Erythroblast (primary cell): Measurements from ENCODE around the gene CBX4.
A peak's percentile ranks its signal among the peaks of the same experiment; 100 is the strongest.

Experiments
- DNase-seq, 2 experiments: peaks; one replicate each; lab custom pipeline; 2025; lab: John Stamatoyannopoulos, UW
- GATA1 ChIP-seq: IDR thresholded peaks from 2 replicates; pipeline ENCODE4 v1.6.1; 2011; ENCODE audit warnings: low read depth, mild to moderate bottlenecking, control low read depth, low read length, moderate library complexity
- POLR2A ChIP-seq: IDR thresholded peaks from 2 replicates; pipeline ENCODE4 v1.6.1; 2011; ENCODE audit warnings: mild to moderate bottlenecking, low read length

Gene CBX4

DNA sequence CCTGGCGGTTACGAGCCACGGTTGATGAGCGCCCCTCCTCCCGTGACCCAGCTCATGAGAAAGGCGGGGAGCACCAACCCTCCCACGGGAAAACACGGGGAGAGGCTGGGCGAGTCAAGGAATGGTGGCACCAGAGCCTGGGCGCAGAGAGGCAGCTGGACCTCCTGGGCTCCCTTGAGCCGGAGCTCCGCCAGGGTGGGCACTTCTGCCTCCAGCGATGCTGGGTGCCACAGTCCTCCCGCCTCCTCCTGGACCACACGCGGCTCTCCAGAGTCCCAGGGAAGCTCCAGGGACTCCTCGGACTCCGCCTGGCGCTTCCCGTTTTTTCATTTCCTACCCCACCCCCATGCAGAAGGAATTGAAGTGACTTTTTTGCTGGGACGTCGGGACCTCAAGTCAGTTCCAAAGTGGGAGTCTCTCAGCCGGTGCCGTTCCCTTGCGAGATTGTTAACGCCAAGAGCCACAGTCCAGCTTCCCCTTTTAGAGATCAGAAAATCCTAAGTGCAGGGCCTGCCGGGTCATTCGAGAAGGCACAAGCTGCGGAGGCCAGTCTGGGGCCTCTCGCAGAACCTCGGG, 35.7 kb downstream of the CBX4 start:
- no peak for DNase-seq
- TF ChIP-seq POLR2A = no peak
- TF ChIP-seq GATA1 = no peak

DNA sequence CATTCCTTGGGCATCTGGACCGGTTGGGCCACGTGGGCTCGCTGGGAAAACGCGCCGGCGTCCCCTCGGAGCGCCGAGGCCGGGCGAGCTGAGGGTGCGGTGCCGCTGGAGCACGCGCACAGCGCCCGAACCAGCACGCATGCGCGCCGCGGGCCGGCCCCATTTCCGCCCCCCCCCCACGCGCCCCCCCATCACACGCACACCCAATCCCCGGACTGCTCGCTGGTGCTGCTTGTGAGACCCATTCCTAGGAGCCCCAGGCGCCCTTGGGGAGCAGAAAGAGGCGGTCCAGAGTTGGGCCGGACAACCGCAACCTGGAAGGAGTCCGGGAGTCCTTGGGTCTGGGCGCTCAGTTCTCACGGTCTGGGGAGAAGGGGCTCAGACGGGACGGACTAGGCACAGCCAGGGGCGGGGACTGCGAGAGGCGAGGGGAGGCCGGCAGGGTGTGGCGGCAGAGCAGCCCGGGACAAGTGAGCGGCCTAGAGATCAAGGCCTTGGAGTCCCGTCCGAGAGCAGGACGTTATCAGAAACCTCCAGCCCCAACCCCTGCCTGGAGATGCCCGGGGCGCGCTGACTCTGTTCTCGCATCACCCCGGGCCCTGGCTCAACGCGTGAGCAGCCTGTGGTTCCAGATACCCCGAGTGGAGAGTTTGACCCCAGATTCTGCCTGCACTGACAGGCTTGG, 36.4 kb downstream of the CBX4 start:
- no peak for TF ChIP-seq GATA1
- TF ChIP-seq POLR2A = no peak
- peak; percentile 82 to 91 for DNase-seq

DNA sequence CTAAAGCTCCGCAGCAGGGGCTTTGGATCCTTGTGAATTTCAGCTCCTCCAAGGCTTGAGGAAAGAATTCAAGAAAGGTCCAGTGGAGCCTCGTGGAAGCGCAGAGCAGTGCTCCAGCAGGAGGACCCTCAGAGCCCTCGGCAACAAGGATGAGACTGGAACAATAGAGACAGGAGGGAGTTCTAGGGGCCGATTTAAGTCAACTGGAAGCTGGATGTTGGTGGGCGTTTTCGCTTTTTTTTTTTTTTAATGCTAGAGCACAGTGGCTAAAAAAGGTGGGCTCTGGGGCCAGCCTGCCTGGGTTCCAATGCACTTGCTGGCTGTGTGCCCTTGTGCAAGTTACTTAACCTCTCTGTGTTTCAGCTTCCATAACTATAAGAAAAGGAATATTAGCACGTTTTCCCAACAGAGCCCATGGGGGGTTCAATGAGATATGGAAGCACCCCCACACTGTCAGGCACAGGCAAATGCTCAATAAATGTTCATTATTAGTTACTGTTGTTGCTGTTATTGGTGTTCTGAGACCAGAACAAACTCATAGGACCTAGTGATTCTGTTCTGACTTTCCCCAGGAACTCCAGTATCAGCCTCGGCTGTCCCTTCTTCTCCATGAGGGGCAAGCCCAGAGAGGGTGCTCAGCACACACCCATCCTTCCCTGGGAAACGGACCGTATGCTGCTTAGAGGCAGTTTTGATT, 37.1 kb downstream of the CBX4 start:
- DNase-seq = no peak
- TF ChIP-seq POLR2A (no peak), GATA1 (no peak)

DNA sequence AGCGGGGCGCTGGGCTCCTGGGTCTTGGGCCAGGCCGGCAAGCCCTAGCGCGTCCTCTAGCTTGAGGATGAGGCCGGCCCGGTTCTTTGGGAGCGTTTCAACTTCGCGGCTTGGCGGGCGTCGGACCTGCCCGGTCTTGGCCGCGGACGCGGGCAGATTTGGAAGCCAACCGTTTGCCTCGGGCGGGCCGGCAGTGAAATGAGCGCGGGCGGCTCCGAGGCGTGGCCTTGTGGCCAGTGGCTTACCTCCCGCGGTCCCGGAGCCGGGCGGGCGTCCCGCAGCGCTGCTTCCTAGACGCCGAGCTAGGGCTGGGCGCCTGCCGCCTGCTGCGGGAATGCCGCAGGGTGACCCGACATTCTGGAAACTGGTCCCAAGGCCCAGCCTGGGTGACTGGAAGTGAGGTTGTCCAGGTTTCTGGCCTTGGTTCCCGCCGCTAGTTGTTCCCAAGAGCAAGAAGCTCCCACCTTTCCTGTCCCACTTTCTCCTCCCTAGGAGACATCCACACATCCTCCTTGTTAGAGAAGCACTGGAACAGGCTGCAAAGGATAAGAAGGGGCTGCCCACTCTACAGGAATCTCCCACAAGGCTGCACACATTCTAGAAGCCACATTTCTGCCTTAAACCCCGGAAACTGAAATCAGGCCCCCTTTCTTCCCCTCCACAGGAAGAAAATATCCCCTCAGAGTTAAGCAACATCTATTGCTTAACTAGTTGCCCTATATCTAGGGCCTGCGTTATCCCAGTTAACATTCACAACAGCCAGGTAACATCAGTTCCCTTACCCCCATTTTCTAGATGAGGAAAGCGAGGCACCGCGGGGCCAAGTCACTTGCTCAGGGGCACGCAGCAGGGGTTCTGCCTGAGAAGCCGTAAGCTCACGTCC, 37.8 kb downstream of the CBX4 start:
- TF ChIP-seq GATA1 (no peak), POLR2A (no peak)
- peak; percentile 35 to 42 for DNase-seq

DNA sequence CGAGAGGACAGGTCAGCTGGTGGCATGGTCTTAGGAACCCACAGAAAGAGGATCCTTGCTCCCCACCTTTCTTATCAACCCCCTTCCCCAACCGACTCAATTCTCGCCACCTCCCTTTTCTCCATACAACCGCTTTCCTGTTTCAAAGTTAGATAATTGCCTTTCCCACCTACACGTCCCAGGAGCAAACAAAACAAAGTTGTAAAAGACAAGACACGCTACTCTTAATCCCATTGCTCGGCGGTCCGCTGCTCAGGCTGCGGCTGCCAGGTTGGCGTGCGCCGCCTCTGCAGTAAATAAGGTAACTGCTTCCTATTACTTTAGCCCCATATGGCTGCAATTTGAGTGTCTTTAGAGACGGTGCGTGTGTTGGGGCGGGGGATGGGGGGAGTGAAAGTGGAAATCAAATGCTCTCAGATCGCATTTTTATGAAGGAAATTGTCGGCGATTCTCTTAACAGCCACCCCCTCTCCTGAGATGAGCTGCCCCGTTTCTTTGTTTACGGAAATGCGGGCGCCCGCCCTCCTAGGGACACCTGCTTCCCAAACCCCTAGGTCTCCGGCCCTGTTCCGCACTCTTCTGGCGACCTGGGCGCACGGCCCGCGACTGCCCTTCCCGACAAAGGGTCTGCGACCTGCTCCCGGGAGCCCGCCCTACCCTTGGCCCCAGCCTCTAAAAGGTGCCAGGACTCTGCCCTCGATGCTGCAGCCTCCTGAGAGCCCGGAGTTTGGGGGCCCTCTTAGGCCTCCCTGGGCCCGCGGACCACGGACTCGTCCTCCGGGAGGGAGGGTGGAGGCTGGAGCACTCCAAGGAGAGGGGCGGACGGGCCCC, 38.7 kb downstream of the CBX4 start:
- TF ChIP-seq POLR2A (no peak), GATA1 (no peak)
- peak; percentile 51 to 62 for DNase-seq

DNA sequence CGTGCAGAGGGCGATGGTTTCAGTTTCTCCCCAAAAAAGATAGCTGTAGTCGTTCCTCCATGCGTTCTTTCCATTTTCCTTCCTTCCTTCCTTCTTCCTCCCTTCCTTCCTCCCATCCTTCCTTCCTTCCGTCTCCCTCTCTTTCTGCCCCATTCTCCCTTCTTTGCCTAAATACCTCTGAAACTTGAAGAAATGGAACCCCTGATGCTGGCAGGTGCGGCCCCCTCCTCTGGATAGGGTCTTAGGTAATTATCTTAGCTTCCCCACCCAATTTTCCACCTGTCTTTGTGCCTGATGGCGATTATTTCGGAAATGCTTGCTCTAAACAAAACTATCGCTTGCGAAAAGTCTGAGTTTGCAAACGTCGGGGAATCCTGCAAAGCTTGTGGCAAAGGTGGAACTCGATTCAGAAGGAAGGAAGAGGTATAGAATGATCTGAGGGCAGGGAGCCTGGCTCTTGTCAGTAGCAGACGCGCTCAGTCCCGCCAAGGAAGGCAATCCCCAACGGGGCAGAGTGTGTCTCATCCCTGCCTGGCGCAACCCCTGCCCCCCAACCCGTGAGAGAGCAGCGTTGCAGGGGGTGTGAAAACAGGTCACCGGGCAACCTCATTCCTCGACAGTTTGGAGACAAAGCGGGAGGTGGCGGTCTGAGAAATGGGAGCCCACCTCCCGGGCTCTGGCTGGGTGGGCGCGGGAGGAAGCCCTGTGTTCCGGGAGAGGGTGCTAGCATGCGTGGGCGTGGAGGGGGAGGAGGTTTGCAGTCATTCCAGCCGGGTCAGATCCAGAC, 39.5 kb downstream of the CBX4 start:
- DNase-seq = no peak
- no peak for TF ChIP-seq GATA1
- TF ChIP-seq POLR2A = no peak

DNA sequence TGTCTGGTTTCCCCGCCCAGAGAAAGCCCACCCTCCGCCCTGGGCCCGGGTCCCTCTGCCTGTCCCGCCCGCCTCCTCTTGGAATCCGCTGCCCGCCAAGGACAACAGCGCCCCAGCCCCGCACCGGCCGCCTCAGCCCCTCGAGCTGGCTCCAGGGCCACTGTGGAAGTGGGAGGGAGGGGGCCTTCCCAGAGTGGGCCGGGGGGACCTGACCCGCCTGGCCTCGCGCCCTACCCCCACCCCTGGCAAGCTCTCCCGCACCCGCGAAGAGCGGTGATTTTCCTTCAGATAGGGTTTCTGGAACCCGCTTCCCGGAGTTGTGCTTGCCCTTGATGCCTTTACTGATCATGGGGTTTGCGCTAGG, 40.1 kb downstream of the CBX4 start:
- peak in 1 of 2 experiments; percentile 40 for DNase-seq
- TF ChIP-seq POLR2A = no peak
- no peak for TF ChIP-seq GATA1

DNA sequence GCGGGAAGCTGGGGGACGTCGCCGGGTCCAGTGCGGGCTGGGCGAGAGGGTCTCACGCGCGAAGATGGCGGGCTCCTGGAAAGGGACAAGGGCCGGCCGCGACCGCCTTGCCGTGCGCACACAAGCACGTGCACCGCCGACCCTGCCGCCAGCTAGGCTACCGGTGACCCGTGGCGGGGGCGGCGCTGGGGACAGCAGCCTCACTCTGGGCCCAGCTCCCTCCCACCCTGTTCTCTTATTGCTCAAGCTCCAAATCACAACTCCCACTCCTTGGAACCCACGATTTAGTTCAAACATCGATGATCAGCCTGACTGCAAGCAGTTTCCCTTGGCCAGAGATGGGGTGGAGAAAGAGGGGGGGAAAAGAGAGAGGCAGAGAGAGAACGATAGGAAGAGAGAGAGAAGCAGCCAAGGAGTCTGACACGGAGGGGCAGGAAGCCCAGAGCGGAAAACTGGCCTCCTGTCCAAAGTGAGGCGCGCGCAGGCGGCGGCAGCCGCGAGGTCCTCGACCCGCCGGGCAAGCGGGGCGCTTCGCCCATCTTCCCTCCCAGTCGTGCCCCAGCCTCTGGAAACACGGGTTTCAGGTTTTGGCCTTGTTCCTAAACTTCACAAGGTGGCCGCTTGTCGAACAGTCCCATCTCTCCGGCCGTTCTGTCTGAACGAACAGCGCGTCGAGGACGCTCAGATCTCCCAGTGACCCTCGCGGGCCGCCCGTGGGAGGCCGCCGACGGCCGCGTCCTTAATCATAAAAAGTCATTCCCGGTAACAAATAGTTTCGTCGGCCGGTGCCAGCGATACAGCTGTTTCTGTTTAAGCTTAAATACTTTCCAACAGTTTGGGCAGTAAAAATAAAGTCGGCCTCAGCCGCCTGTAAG, 40.7 kb downstream of the CBX4 start:
- TF ChIP-seq POLR2A (no peak), GATA1 (no peak)

DNA sequence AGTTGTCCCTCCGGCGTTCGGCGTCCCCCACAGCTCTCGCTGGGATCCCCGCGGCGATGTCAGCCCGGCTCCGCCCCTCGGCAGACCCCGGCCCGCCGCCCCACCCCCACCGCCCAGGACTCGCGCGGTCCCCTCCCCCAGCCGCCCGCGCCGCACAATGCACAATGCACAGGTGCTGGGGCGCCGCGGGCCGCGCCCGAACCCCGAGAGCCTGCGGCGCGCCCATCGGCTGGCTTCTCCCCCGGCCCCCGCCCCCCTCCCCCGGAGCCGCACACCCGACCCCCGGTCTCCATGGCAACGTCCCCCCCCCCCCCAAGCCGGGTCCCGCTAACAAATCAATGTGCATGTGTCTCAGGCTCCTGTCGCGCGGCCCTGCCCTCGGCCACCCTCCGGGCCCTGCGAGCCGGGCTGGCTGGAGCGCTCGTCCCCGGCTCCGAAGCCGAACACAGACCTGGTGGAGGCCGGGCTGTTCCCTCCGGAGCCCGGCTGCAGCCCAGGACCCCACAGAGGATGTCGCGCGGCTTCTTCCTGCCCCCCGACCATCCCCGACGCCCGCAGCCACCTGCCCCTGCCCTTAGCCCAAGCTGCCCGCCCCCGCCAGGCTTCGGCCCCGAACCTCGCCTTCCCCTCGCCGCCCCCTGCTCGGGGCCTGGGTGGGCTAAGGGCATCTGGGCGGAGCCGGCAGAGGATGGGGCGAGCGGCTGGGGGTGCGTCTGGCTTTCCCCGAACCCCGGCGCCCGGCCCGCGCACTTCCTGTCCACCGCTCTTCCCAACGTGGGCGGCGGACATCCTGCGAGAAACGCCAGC, 41.5 kb downstream of the CBX4 start:
- TF ChIP-seq GATA1 (no peak), POLR2A (no peak)
- peak in 1 of 2 experiments; percentile 60 for DNase-seq

More for the DNA sequence above, 40.7 kb downstream of the CBX4 start:
- peak; percentile 29 to 49 for DNase-seq

DNA sequence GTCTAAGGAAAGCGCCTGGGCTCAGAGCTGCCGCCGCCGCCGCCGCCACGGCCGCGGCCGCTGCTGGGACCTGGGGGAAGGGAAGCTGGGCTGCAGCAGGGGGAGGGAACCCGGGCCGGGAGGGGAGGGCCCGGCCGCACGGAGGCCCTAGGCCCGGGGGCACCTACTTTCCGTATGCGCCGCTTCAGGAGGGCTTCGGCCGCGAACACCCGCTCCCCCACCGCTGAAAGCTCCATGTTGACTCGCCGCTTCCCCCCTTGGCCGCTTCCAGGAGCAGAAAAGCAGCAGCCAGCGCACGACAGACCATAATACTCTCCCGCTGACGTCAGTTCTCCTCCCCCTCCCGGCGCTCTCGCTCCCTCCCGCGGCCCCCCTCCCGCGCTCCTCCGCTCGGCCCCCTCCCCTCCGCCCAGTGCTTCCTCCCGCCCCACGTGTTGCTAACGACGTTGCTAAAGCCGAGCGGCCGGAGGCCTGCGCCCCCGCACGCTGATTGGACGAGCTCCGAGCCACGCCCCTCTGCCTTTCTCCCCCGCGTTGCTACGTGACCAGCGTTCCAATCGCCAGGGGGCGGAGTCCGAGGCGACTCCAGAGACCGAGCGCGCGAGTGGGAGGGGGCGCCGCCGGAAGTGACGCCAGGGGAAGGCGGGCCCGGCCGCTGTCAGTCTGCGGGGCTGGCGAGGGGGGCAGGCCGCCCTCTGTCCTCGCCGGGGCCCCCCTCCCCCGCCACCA, 42.3 kb downstream of the CBX4 start, which contains the start of gene CBX8:
Gene CBX8 (minus strand): TSS at position 315 of the 729 bp plus-strand sequence. CDS start 79 bp downstream, at position 236.
- no peak for TF ChIP-seq GATA1
- peak; percentile 35 for TF ChIP-seq POLR2A
- DNase-seq = peak; percentile 99
